Calu3 (cell line): Measurements from ENCODE around the gene VGLL4. TPM values are rescaled to one million over a fixed set of nuclear protein-coding genes. Genes with fewer than 3 reads are reported as not detected.

Experiments
- BruUV-seq: library from RNA; stranded (reverse); fragments of 400-500 nt; replicated peaks from 2 replicates; lab custom pipeline; 2021; lab: Mats Ljungman, UMichigan
- CTCF ChIA-PET: fragments of 300-600 bp; sonication (Branson Sonifier 250); formaldehyde crosslinking; loops from one replicate; lab custom pipeline; 2022; ENCODE audit warnings: antibody characterized with exemption; lab: Charles Lee
- DNase-seq: peaks from one replicate; pipeline ENCODE4 v3.0.0; 2022
- H3K27ac Mint-ChIP-seq: one replicate; pipeline ENCODE4 v1.8.0; 2022; ENCODE audit warnings: mixed read lengths; ENCODE audit not compliant: unreplicated experiment
- H3K27me3 Mint-ChIP-seq: one replicate; pipeline ENCODE4 v1.8.0; 2022; ENCODE audit warnings: mixed read lengths; ENCODE audit not compliant: unreplicated experiment
- H3K36me3 Mint-ChIP-seq: one replicate; pipeline ENCODE4 v1.8.0; 2022; ENCODE audit warnings: mild to moderate bottlenecking, moderate library complexity, mixed read lengths; ENCODE audit not compliant: insufficient read depth, unreplicated experiment
- H3K4me1 Mint-ChIP-seq: one replicate; pipeline ENCODE4 v1.8.0; 2022; ENCODE audit warnings: mild to moderate bottlenecking, low read depth, mixed read lengths; ENCODE audit not compliant: unreplicated experiment
- H3K4me3 Mint-ChIP-seq: one replicate; pipeline ENCODE4 v1.8.0; 2022; ENCODE audit warnings: mild to moderate bottlenecking, low read depth, moderate library complexity, mixed read lengths; ENCODE audit not compliant: unreplicated experiment
- H3K9me3 Mint-ChIP-seq: one replicate; pipeline ENCODE4 v1.8.0; 2022; ENCODE audit warnings: low read depth, mixed read lengths; ENCODE audit not compliant: unreplicated experiment
- CTCF ChIP-seq: fragments of 200-600 bp; IDR thresholded peaks from one replicate; pipeline ENCODE4 v1.8.0; 2022; ENCODE audit warnings: antibody characterized with exemption; ENCODE audit not compliant: unreplicated experiment
- intact Hi-C: fragments of 100-400 bp; cut with micrococcal nuclease; formaldehyde crosslinking; loops from one replicate; pipeline ENCODE4 v1.10.0; 2022; ENCODE audit not compliant: unreplicated experiment
- total RNA-seq: library from RNA; stranded (reverse); gene quantifications from 2 replicates; pipeline ENCODE4 v1.2.3, GENCODE V29; 2022

VGLL4 gene
- total RNA-seq, 1 experiment from 2014 or later: 51.3 TPM

GRCh38 chr3:11661827-11662226, 18.1 kb upstream of the VGLL4 start:
- intact Hi-C loops: no loop called here
- no TSS peak for BruUV-seq
- Mint-ChIP-seq H3K9me3 (no peaks in the 10 kb centered on the region), H3K36me3 (no peaks in the 10 kb centered on the region), H3K4me3 (no peak overlapping the region), H3K4me1 (peaks cover 4% of the 10 kb centered on the region), H3K27ac (no peak overlapping the region), H3K27me3 (no peaks in the 10 kb centered on the region)
- no peak for DNase-seq
- CTCF ChIA-PET: no interaction called here
- no peak for TF ChIP-seq CTCF

GRCh38 chr3:11661052-11661656, 17.4 kb upstream of the VGLL4 start:
- BruUV-seq: no TSS peak
- Mint-ChIP-seq H3K36me3 (no peaks in the 10 kb centered on the region), H3K4me3 (no peak overlapping the region), H3K9me3 (no peaks in the 10 kb centered on the region), H3K27me3 (no peaks in the 10 kb centered on the region), H3K27ac (no peak overlapping the region), H3K4me1 (no peaks in the 10 kb centered on the region)
- no peak for DNase-seq
- CTCF ChIA-PET: interaction anchor here (0.9 kb wide), 1 partner anchor 294 kb away, joined by 3 read pairs; no protein-coding TSS in a partner anchor
- TF ChIP-seq CTCF: no peak
- intact Hi-C loops: no loop called here

- no peaks in the 10 kb centered on the region for H3K9me3 Mint-ChIP-seq
- CTCF ChIA-PET: interaction anchor here (0.7 to 0.9 kb wide), 2 partner anchors 155 to 293 kb away, joined by 3 read pairs; no protein-coding TSS in a partner anchor
- no TSS peak for BruUV-seq
- H3K36me3 Mint-ChIP-seq: no peaks in the 10 kb centered on the region
- no peaks in the 10 kb centered on the region for H3K4me1 Mint-ChIP-seq
- TF ChIP-seq CTCF: no peak
- no peak for DNase-seq
- no peak overlapping the region for H3K4me3 Mint-ChIP-seq
- H3K27ac Mint-ChIP-seq: no peak overlapping the region
- H3K27me3 Mint-ChIP-seq: no peaks in the 10 kb centered on the region
- intact Hi-C loops: no loop called here
These were observed 16.5 kb upstream of the VGLL4 start for GRCh38 chr3:11660242-11660641.

GRCh38 chr3:11658180-11658579, 14.5 kb upstream of the VGLL4 start:
- CTCF ChIA-PET: interaction anchor here (0.7 kb wide), 1 partner anchor 167 kb away, joined by 4 read pairs; no protein-coding TSS in a partner anchor
- Mint-ChIP-seq H3K9me3 (no peaks in the 10 kb centered on the region), H3K4me3 (no peak overlapping the region), H3K36me3 (no peaks in the 10 kb centered on the region), H3K27me3 (no peaks in the 10 kb centered on the region), H3K4me1 (no peaks in the 10 kb centered on the region), H3K27ac (no peak overlapping the region)
- no TSS peak for BruUV-seq
- no peak for DNase-seq
- intact Hi-C loops: no loop called here
- no peak for TF ChIP-seq CTCF
